ENCODE results near the gene TMEM214.

The TMEM214 gene

DNA sequence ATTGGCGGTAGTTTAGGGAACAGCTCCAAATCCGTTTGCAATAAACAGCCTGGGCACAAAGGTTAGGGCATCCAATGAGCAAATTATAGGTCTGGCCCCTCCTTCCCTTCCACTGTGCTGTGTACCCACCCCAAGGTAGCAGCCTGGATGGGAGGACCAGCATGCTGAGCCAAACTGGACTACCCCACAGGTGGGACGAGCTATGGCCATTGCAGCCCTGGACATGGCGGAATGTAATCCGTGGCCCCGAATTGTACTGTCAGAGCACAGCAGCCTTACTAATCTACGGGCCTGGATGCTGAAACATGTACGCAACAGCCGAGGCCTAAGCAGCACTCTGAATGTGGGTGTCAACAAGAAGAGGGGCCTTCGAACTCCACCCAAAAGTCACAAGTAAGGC is 25.4 kb downstream of the TMEM214 start:
- H3K4me3 ChIP-seq (ENCODE audit: low read depth, low read length) = no peak overlapping the region
- TF ChIP-seq CTCF (IDR thresholded peaks at IDR 0.05; ENCODE audit: low read depth, low read length, missing control alignments) = no peak
- no peak for DNase-seq (ENCODE audit: low read depth)
- in situ Hi-C loops (cut with HindIII; ENCODE audit: low sequenced_read_pairs) = no loop called here

GRCh38 chr2:27059141-27059820 is 26.5 kb downstream of the TMEM214 start:
- no peak for TF ChIP-seq CTCF (IDR thresholded peaks at IDR 0.05; ENCODE audit: low read depth, low read length, missing control alignments)
- DNase-seq (ENCODE audit: low read depth) = no peak
- in situ Hi-C loops (cut with HindIII; ENCODE audit: low sequenced_read_pairs) = no loop called here
- H3K4me3 ChIP-seq (ENCODE audit: low read depth, low read length) = no peak overlapping the region

DNA sequence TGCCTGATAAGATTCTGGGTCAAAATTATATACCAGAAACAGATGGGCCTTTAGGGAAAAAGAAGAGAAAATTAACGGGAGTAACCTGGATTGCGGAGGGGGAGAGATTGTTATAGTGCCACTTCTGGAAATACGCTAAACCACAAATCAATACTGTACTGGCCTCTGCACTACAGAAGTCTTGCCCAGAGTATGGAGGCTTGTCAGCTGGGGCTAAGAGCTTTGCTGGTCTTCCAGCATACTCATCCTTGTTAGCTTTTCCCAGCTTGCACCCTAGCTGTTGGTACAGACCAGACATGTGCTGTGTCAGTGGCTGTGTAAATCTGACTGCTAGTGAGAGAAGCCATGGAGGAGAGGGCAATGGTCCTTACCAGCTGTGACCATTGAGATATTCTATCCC is 27.6 kb downstream of the TMEM214 start:
- no peak overlapping the region for H3K4me3 ChIP-seq (ENCODE audit: low read depth, low read length)
- in situ Hi-C loops (cut with HindIII; ENCODE audit: low sequenced_read_pairs) = no loop called here
- no peak for TF ChIP-seq CTCF (IDR thresholded peaks at IDR 0.05; ENCODE audit: low read depth, low read length, missing control alignments)
- no peak for DNase-seq (ENCODE audit: low read depth)

- H3K4me3 ChIP-seq (ENCODE audit: low read depth, low read length) = no peak overlapping the region
- TF ChIP-seq CTCF (IDR thresholded peaks at IDR 0.05; ENCODE audit: low read depth, low read length, missing control alignments) = no peak
- in situ Hi-C loops (cut with HindIII; ENCODE audit: low sequenced_read_pairs) = no loop called here
- no peak for DNase-seq (ENCODE audit: low read depth)
These were observed 32.4 kb downstream of the TMEM214 start for GRCh38 chr2:27065128-27065527.

DNA sequence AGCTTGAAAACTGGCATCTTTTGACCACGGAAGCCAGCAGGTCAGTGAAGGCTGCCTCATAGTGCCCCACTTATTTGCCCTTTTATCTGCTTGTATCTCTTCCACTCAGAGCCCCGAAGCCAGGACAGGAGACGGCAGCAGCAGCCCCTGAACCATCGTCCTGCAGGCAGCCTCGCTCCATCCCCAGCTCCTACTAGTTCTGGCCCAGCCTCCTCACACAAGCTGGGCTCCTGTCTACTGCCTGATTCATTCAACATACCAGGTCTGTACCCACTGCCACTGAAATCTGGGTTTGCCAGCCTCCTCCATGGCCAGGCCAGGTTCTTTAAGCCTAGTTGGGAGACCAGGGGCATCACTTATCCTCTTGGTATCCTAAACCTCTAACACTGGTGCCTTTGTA is 34.6 kb downstream of the TMEM214 start:
- TF ChIP-seq CTCF (IDR thresholded peaks at IDR 0.05; ENCODE audit: low read depth, low read length, missing control alignments) = no peak
- H3K4me3 ChIP-seq (ENCODE audit: low read depth, low read length) = no peak overlapping the region
- in situ Hi-C loops (cut with HindIII; ENCODE audit: low sequenced_read_pairs) = no loop called here
- DNase-seq (ENCODE audit: low read depth) = no peak

- no peak for DNase-seq (ENCODE audit: low read depth)
- peak overlapping the region; percentile 85 for H3K4me3 ChIP-seq (ENCODE audit: low read depth, low read length)
- in situ Hi-C loops (cut with HindIII; ENCODE audit: low sequenced_read_pairs) = no loop called here
- no peak for TF ChIP-seq CTCF (IDR thresholded peaks at IDR 0.05; ENCODE audit: low read depth, low read length, missing control alignments)
These were observed 36.7 kb downstream of the TMEM214 start for GRCh38 chr2:27069436-27069835.

All from astrocyte of the cerebellum (primary cell).